NCI-H187 (cell line): ENCODE data around the gene KCNJ1.

Experiments
- DNase-seq, 2 experiments: peaks; one replicate each; lab custom pipeline; 2025; lab: John Stamatoyannopoulos, UW

Gene KCNJ1

GRCh38 chr11:128901653-128902514, 34.8 kb upstream of the KCNJ1 start:
- no peak for DNase-seq

GRCh38 chr11:128900468-128900867, 33.4 kb upstream of the KCNJ1 start:
- no peak for DNase-seq

GRCh38 chr11:128898580-128899344, 31.7 kb upstream of the KCNJ1 start:
- DNase-seq: no peak

- no peak for DNase-seq
Measured at GRCh38 chr11:128897826-128898225, 30.7 kb upstream of the KCNJ1 start.

- no peak for DNase-seq
Measured at GRCh38 chr11:128896356-128896755, 29.3 kb upstream of the KCNJ1 start.

- no peak for DNase-seq
Measured at GRCh38 chr11:128895526-128895925, 28.4 kb upstream of the KCNJ1 start.

GRCh38 chr11:128894685-128895084, 27.6 kb upstream of the KCNJ1 start:
- no peak for DNase-seq

- DNase-seq: no peak
Measured at GRCh38 chr11:128894286-128894681, 27.2 kb upstream of the KCNJ1 start.

GRCh38 chr11:128893578-128894285, 26.6 kb upstream of the KCNJ1 start:
- DNase-seq: no peak

- no peak for DNase-seq
Measured at GRCh38 chr11:128892866-128893565, 25.9 kb upstream of the KCNJ1 start.

GRCh38 chr11:128891913-128892398, 24.9 kb upstream of the KCNJ1 start:
- DNase-seq: no peak

- DNase-seq: no peak
Measured at GRCh38 chr11:128890543-128891368, 23.7 kb upstream of the KCNJ1 start, which contains the start of gene KCNJ5. KCNJ5 (plus strand) TSS chr11:128891356; CDS start chr11:128911274, 19,918 bp downstream.

GRCh38 chr11:128890216-128890542, 23.1 kb upstream of the KCNJ1 start:
- no peak for DNase-seq

- DNase-seq: no peak
Measured at GRCh38 chr11:128889657-128890213, 22.6 kb upstream of the KCNJ1 start.

GRCh38 chr11:128888034-128888985, 21.2 kb upstream of the KCNJ1 start:
- no peak for DNase-seq

- DNase-seq: no peak
Measured at GRCh38 chr11:128886406-128887124, 19.5 kb upstream of the KCNJ1 start.

- DNase-seq: peak in 1 of 2 experiments; percentile 52
Measured at GRCh38 chr11:128884703-128885338, 17.7 kb upstream of the KCNJ1 start.

- DNase-seq: no peak
Measured at GRCh38 chr11:128884054-128884453, 17.0 kb upstream of the KCNJ1 start.
